Esophagus muscularis mucosa (tissue), 3 donors: Measurements from ENCODE around the gene LUZP1.

Source experiments
- CTCF ChIP-seq, 3 experiments: fragments of 200-600 bp in 2 of 3; fragments of 450-650 bp in 1 of 3; sonication (generic) in 2 of 3; IDR thresholded peaks; one replicate each; pipeline ENCODE4 v1.5.1; 2017 to 2019; ENCODE audit warnings: antibody characterized with exemption in 3 of 3, mild to moderate bottlenecking in 2 of 3, moderate library complexity in 1 of 3
- POLR2A ChIP-seq: fragments of 450-650 bp; IDR thresholded peaks from one replicate; pipeline ENCODE4 v1.6.1; 2017; ENCODE audit warnings: antibody characterized with exemption, moderate library complexity, mild to moderate bottlenecking, low read depth

DNA sequence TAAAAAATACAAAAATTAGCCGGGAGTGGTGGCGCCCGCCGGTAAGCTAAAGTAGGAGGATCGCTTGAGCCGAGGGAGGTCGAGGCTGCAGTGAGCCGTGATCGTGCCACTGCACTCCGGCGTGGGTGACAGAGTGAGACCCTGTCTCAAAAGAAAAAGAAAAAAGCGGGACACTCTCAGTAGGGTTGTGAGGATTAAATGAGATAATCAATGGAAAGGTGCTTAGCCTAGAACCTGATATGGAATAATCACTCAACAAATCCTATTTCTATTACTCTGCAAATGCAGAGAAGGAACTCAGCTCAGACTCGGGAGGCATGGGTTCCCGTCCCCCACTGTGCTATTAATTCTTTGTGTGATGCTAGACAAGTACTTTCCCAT lies 529 bp upstream of the LUZP1 start:
- no peak for TF ChIP-seq CTCF (IDR thresholded peaks at IDR 0.05)
- TF ChIP-seq POLR2A, result no peak
